Amygdala (tissue), 56 donors: Measurements from ENCODE around the gene PARD3B.
A peak's percentile ranks its signal among the peaks of the same experiment; 100 is the strongest.

ENCODE experiments used
- DNase-seq, 56 donors: peaks; one replicate each; lab custom pipeline; 2025; lab: John Stamatoyannopoulos, UW

PARD3B gene

DNA sequence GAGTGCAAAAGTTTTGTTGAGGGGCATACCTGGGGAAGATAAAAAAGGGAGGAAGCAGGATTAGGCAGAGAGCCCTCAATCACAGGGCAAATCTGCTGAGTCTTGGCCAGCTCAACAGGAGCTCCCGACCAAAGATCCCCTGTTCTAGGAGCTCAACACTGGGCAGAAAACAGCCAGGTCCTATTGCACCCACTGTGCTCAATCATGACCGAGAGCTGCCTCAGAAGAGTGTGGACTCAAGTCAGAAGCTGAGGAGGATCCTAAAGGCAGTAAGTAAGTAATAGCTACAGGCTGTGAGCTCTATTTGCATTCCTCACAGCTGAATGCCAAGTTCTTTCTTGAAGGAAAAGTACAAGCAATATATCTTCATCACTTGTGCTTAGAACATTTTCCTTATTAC lies 802.6 kb downstream of the PARD3B start:
- DNase-seq: no peak

GRCh38 chr2:205352094-205352493 lies 806.8 kb downstream of the PARD3B start:
- no peak for DNase-seq

DNA sequence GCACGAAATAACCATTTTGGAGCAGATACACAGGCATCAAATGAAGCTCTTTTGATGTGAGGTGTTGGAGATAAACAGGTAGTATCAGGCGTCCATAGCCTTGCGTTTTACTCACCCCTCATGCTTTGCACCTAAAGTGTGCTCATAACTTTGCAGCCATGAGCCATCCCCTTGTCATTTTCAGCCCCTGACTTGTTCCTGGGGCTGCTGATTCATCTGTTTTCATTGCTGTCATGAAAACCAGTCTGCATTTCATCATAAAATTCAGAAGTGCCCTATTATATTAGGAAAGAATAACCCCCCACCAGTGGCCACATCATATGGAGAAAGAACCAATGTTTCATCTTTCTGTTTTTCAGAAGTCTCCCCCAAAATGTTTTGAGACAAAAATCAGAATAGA lies 807.3 kb downstream of the PARD3B start:
- no peak for DNase-seq

DNA sequence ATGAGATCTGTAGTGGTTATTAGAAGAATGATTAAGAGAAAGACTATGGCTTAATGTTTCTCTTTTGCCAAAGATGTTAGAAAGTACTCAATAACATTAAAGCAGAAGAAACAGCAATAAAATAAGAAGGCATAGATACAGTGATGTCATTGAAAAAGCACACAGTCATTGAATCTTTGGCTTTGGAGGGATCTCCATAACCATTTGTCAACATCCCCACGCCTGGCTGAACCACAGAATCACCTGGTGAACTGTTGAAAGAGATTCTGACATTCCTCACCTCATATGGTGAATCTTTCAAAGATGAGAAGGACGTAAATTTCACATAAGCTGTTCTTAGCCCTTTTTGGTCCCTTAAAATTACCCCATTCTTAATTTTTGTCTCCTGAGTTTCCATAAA lies 812.5 kb downstream of the PARD3B start:
- DNase-seq: no peak

DNA sequence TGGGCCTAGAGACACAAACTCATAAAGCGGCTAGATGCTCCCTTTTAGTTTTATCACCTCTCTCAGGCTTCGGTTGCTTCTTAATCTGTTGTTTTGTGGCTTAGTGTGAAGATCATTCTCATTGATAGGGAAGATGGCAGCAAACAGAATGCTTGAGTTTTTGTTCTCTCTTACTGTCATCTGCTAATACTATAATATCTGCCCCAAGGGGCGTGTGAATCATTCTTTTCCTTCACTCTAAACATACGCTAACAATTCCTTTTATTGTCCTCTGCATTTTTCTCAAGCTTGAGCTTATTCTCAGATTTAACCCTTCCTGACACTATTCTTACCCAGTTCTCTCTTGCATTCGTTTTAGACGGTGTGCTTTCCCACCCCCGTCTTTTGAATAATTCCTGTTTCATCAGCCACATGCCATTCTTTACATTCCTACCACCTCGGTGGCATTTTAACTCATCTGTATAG lies 813.1 kb downstream of the PARD3B start:
- no peak for DNase-seq

DNA sequence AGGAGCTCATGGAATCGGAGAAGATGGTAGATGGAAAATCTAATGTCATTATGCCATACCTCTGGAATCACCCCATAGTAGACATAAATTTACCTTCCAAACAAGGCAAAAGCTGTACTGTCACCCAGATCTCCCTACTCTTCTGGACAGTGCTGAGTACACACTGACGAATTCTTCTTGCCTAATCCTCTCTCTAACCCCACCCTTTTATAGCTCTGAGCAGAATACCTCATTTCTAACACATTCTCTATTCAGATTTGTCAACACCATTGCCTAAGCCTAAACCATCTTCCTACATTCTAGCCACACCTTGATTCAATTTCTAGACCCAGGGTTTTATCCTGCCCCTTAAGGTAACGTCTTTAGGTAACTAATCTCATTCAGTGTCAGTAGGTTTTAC lies 816.0 kb downstream of the PARD3B start:
- DNase-seq: no peak

DNA sequence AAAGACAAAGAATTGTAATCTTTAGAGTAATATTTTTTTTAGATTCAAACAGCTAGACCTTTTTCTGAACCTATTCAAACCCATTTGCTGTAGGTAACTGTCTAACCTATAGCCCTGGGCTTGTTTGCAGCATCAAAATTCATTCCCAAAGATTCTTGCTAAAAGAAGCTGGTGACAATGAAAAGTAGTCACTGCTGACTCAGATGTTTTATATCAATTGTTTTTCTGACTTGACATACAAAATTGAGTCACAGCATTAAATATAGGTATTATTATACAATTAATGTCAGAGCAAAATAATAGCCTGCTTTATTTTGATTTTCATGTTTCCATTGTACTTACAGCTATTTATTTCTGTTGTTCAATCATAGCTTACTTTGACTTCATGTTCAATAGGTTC lies 816.7 kb downstream of the PARD3B start:
- DNase-seq: no peak

DNA sequence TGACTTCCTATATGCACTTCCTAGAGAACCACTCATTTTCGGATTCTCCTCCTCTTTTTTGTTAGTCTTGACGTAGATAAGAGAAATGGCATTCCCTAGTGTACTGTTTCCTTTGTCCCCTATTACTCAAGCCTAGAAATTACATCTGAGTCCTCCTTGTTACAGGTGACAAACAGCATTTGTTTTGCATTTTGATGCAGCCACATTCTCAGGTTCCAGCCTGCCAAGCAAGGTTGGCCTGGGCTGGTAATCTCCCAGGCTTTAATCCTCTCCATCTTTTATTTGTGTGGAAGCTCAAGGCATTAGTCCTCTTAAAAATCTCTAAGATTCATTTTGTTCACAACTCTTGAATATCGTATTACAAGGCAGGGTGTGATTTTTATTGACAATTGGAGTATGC lies 819.0 kb downstream of the PARD3B start:
- DNase-seq: no peak

GRCh38 chr2:205366336-205367060 lies 821.2 kb downstream of the PARD3B start:
- no peak for DNase-seq

DNA sequence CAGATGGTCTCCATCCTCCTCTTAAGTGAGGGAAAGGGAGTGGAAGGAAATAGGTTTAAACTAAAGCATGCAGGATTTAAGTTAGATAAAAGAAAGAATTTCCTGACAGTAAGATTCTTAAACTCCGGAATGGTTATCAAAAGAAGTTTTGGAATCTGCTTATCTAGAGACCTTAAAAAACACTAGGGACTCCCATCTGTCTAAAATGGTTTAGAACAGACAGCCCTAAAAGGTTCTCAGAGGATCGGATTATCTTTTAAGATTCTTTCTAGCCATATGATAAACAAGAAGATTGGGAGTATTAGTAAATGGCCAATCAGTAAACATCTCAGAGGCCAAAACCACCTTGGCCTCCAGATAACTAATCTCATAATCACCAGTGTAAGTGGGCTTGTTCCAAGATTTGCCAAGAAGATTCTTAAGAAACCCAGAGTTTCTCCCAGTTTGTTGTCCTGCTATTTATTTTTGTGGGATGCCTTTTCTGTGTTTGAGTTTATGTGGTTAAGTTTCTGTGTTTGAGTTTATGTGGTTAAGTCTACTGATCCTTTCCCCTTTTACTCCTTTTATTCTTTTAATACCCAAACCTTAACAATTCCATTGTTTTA lies 822.2 kb downstream of the PARD3B start:
- DNase-seq: no peak

DNA sequence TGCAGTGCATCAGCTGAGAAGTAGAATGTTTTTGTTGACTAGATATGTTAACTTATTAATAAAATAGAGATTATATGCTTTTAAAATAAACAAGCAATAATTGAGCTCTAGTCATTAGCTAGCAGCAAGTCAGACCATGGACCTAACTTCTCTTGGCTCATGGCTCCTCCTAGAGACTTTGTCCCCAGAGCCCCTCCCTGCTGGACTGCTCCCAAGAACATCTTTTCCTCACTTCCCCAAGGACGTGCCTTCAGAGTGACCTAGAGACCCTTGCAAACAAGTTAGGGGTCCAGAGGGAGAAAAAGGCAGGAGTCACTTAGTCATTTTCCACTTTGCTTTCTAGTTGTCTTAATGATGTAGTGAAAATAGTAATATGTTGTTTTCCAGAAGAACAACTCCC lies 824.5 kb downstream of the PARD3B start:
- no peak for DNase-seq

- no peak for DNase-seq
These were observed 825.5 kb downstream of the PARD3B start for GRCh38 chr2:205370726-205371125.

- DNase-seq: no peak
These were observed 826.9 kb downstream of the PARD3B start for GRCh38 chr2:205372141-205372540.

GRCh38 chr2:205375461-205376448 lies 830.5 kb downstream of the PARD3B start:
- DNase-seq: no peak

GRCh38 chr2:205377324-205377723 lies 832.0 kb downstream of the PARD3B start:
- DNase-seq: no peak

DNA sequence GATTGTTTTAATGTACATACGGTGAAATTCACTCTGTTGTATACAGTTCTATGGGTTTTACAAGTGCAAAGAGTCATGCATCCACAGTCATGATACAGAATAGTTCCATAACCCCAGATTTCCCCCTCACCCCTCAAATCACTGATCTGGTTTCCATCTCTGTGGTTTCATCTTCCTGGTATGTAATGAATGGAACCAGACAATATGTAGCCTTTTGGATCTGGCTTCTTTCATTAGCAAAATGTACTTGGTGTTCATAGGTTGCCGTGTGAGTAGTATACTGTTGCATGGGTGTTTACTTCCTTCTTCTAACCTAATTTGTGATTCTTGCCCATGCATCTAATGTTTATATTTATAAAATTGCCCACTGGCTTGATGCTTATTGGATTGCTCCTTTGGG lies 838.3 kb downstream of the PARD3B start:
- no peak for DNase-seq

GRCh38 chr2:205386109-205386508 lies 840.8 kb downstream of the PARD3B start:
- DNase-seq: peak in 1 of 56 donors; percentile 1

GRCh38 chr2:205387350-205388055 lies 842.2 kb downstream of the PARD3B start:
- no peak for DNase-seq

DNA sequence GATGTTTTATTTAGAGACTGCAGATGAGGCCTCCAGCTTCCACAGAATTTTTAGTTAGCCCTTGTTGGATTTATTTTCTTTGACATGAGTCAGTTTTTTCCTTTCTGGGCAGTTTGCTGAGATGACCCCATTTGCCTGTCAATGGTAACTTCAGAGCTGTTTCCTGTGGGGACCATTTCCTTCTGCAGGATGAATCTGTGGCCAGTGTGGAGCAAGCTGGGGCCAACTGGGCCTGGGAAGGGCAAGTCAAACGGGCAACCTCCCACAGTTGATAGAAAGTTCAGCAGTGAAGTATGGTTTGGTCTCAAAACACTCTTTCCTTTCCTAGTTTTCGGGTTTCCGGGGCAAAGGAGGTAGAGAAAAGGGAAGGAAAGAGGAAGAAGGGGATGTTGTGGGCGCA lies 845.6 kb downstream of the PARD3B start:
- no peak for DNase-seq

GRCh38 chr2:205401511-205401910 lies 856.2 kb downstream of the PARD3B start:
- DNase-seq: no peak

- DNase-seq: no peak
These were observed 856.7 kb downstream of the PARD3B start for GRCh38 chr2:205402011-205402410.
